Esophagus squamous epithelium (tissue), 4 donors: ENCODE results near the gene SLITRK1.

ENCODE experiments used
- POLR2A ChIP-seq, 4 donors: fragments of 450-650 bp; IDR thresholded peaks; one replicate each; pipeline ENCODE4 v1.6.1; 2017; ENCODE audit warnings: antibody characterized with exemption in 4 of 4, mild to moderate bottlenecking in 4 of 4, moderate library complexity in 3 of 4
- TF ChIP-seq, protein P1 (sequence below), 6 experiments: fragments of 450-650 bp in 4 of 6; fragments of 200-600 bp in 2 of 6; sonication (generic) in 2 of 6; IDR thresholded peaks; one replicate each; pipeline ENCODE4 v1.5.1; 2016 to 2019; ENCODE audit warnings: antibody characterized with exemption in 6 of 6, mild to moderate bottlenecking in 4 of 6, moderate library complexity in 4 of 6

DNA sequence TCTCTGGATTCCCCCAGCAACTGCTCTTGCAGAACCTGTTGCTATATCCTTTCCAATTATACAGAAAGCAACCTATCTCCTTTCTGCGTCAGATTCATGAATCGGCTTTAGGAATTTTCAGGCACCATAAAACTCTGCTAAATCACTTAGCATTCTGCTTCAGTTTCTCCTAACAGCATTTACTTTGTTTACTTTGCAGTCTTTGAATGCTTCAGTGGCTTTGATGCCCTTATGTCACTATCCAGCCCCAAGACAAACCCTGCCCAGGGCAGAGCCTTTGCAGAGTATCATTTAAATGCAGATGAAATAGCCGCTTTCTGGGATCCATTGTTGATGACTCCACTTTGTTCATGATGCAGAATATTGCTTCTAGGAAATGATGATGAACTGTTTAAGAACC lies 43.1 kb downstream of the SLITRK1 start:
- TF ChIP-seq POLR2A (IDR thresholded peaks at IDR 0.05), result no peak
- TF ChIP-seq, protein P1, sequence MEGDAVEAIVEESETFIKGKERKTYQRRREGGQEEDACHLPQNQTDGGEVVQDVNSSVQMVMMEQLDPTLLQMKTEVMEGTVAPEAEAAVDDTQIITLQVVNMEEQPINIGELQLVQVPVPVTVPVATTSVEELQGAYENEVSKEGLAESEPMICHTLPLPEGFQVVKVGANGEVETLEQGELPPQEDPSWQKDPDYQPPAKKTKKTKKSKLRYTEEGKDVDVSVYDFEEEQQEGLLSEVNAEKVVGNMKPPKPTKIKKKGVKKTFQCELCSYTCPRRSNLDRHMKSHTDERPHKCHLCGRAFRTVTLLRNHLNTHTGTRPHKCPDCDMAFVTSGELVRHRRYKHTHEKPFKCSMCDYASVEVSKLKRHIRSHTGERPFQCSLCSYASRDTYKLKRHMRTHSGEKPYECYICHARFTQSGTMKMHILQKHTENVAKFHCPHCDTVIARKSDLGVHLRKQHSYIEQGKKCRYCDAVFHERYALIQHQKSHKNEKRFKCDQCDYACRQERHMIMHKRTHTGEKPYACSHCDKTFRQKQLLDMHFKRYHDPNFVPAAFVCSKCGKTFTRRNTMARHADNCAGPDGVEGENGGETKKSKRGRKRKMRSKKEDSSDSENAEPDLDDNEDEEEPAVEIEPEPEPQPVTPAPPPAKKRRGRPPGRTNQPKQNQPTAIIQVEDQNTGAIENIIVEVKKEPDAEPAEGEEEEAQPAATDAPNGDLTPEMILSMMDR (IDR thresholded peaks at IDR 0.05), result no peak
